Subcutaneous abdominal adipose tissue (tissue), 5 donors: ENCODE results near the gene EFCAB6.

Experiments
- H3K27ac ChIP-seq: one replicate; pipeline ENCODE4 v1.7.0; 2013; ENCODE audit warnings: low read depth, mild to moderate bottlenecking, inconsistent platforms, low read length, moderate library complexity
- H3K27me3 ChIP-seq, 5 donors: one replicate each; pipeline ENCODE4 v1.7.0; 2013; ENCODE audit warnings: low read length in 5 of 5, inconsistent platforms in 1 of 5; ENCODE audit not compliant: control insufficient read depth in 5 of 5, insufficient read depth in 4 of 5
- H3K36me3 ChIP-seq, 5 donors: one replicate each; pipeline ENCODE4 v1.7.0; 2013; ENCODE audit warnings: low read length in 5 of 5; ENCODE audit not compliant: control insufficient read depth in 5 of 5, insufficient read depth in 5 of 5
- H3K4me1 ChIP-seq, 5 donors: one replicate each; pipeline ENCODE4 v1.7.0; 2013; ENCODE audit warnings: low read length in 5 of 5, mild to moderate bottlenecking in 3 of 5, moderate library complexity in 1 of 5; ENCODE audit not compliant: control insufficient read depth in 5 of 5, insufficient read depth in 5 of 5
- H3K4me3 ChIP-seq, 5 donors: one replicate each; pipeline ENCODE4 v1.7.0; 2013; ENCODE audit warnings: low read length in 5 of 5, low read depth in 1 of 5
- H3K9ac ChIP-seq, 5 donors: one replicate each; pipeline ENCODE4 v1.7.0; 2013; ENCODE audit warnings: low read length in 5 of 5, mild to moderate bottlenecking in 4 of 5, moderate library complexity in 3 of 5
- H3K9me3 ChIP-seq, 5 donors: one replicate each; pipeline ENCODE4 v1.7.0; 2013; ENCODE audit warnings: low read length in 5 of 5; ENCODE audit not compliant: control insufficient read depth in 5 of 5
- donor health status: healthy.
- donor health status: healthy.
- donor health status: healthy.
- donor health status: healthy.
- donor health status: healthy.

The EFCAB6 gene

GRCh38 chr22:43817402-43817801 is 5.3 kb upstream of the EFCAB6 start:
- Histone ChIP-seq H3K4me3 (no peak overlapping the region), H3K36me3 (no peaks in the 10 kb centered on the region), H3K27ac (no peak overlapping the region), H3K9me3 (no peaks in the 10 kb centered on the region), H3K27me3 (peaks cover 3 to 26% (median 21%) of the 10 kb centered on the region in 5 donors), H3K4me1 (peaks cover 0 to 19% (median 10%) of the 10 kb centered on the region in 5 donors), H3K9ac (no peak overlapping the region)

GRCh38 chr22:43814264-43814663 is 2.2 kb upstream of the EFCAB6 start:
- H3K27ac ChIP-seq: no peak overlapping the region
- H3K27me3 ChIP-seq: peaks cover 0 to 2% (median 0%) of the 10 kb centered on the region in 5 donors
- H3K36me3 ChIP-seq: no peaks in the 10 kb centered on the region
- H3K4me1 ChIP-seq: peaks cover 0 to 27% (median 17%) of the 10 kb centered on the region in 5 donors
- H3K4me3 ChIP-seq: no peak overlapping the region
- no peak overlapping the region for H3K9ac ChIP-seq
- H3K9me3 ChIP-seq: no peaks in the 10 kb centered on the region

- H3K27me3 ChIP-seq: no peaks in the 10 kb centered on the region
- H3K36me3 ChIP-seq: peaks cover 0 to 3% (median 0%) of the 10 kb centered on the region in 5 donors
- H3K27ac ChIP-seq: peak overlapping the region; percentile 86
- peak overlapping the region; percentile 82 to 97 (median 91) for H3K9ac ChIP-seq
- H3K9me3 ChIP-seq: no peaks in the 10 kb centered on the region
- peaks cover 0 to 27% (median 17%) of the 10 kb centered on the region in 5 donors for H3K4me1 ChIP-seq
- H3K4me3 ChIP-seq: peak overlapping the region; percentile 81 to 99 (median 89)
Measured at GRCh38 chr22:43812890-43813289, 785 bp upstream of the EFCAB6 start.

- no peaks in the 10 kb centered on the region for H3K27me3 ChIP-seq
- peaks cover 0 to 3% (median 0%) of the 10 kb centered on the region in 5 donors for H3K36me3 ChIP-seq
- H3K9ac ChIP-seq: peak overlapping the region; percentile 82 to 97 (median 91)
- no peak overlapping the region for H3K27ac ChIP-seq
- H3K4me3 ChIP-seq: peak overlapping the region; percentile 89 to 99 (median 94)
- no peaks in the 10 kb centered on the region for H3K9me3 ChIP-seq
- H3K4me1 ChIP-seq: peaks cover 0 to 27% (median 17%) of the 10 kb centered on the region in 5 donors
Measured at GRCh38 chr22:43811777-43812148, 342 bp downstream of the EFCAB6 start.

- peaks cover 4 to 11% (median 5%) of the 10 kb centered on the region in 5 donors for H3K9me3 ChIP-seq
- H3K27ac ChIP-seq: no peak overlapping the region
- no peaks in the 10 kb centered on the region for H3K27me3 ChIP-seq
- H3K4me1 ChIP-seq: no peaks in the 10 kb centered on the region
- H3K4me3 ChIP-seq: no peak overlapping the region
- H3K9ac ChIP-seq: no peak overlapping the region
- no peaks in the 10 kb centered on the region for H3K36me3 ChIP-seq
Measured at GRCh38 chr22:43802897-43803495, 9.1 kb downstream of the EFCAB6 start.

- Histone ChIP-seq H3K27ac (no peak overlapping the region), H3K4me3 (no peak overlapping the region), H3K9me3 (peaks cover 4 to 11% (median 5%) of the 10 kb centered on the region in 5 donors), H3K36me3 (no peaks in the 10 kb centered on the region), H3K9ac (no peak overlapping the region), H3K27me3 (no peaks in the 10 kb centered on the region), H3K4me1 (no peaks in the 10 kb centered on the region)
Measured at GRCh38 chr22:43800970-43801369, 11.1 kb downstream of the EFCAB6 start.

- H3K27me3 ChIP-seq: no peaks in the 10 kb centered on the region
- H3K4me1 ChIP-seq: no peaks in the 10 kb centered on the region
- no peaks in the 10 kb centered on the region for H3K36me3 ChIP-seq
- no peak overlapping the region for H3K4me3 ChIP-seq
- H3K9ac ChIP-seq: no peak overlapping the region
- H3K27ac ChIP-seq: no peak overlapping the region
- peaks cover 4 to 11% (median 5%) of the 10 kb centered on the region in 5 donors for H3K9me3 ChIP-seq
Measured at GRCh38 chr22:43798492-43798891, 13.6 kb downstream of the EFCAB6 start.

- Histone ChIP-seq H3K4me3 (no peak overlapping the region), H3K9me3 (peaks cover 4 to 7% (median 5%) of the 10 kb centered on the region in 5 donors), H3K36me3 (no peaks in the 10 kb centered on the region), H3K9ac (no peak overlapping the region), H3K4me1 (no peaks in the 10 kb centered on the region), H3K27ac (no peak overlapping the region), H3K27me3 (no peaks in the 10 kb centered on the region)
Measured at GRCh38 chr22:43796567-43796966, 15.5 kb downstream of the EFCAB6 start.

GRCh38 chr22:43795320-43795719 is 16.8 kb downstream of the EFCAB6 start:
- H3K27me3 ChIP-seq: no peaks in the 10 kb centered on the region
- H3K4me1 ChIP-seq: no peaks in the 10 kb centered on the region
- peaks cover 0 to 5% (median 4%) of the 10 kb centered on the region in 5 donors for H3K9me3 ChIP-seq
- no peak overlapping the region for H3K9ac ChIP-seq
- no peak overlapping the region for H3K4me3 ChIP-seq
- no peak overlapping the region for H3K27ac ChIP-seq
- H3K36me3 ChIP-seq: no peaks in the 10 kb centered on the region

- Histone ChIP-seq H3K4me1 (peaks cover 0 to 6% (median 3%) of the 10 kb centered on the region in 5 donors), H3K9ac (no peak overlapping the region), H3K9me3 (no peaks in the 10 kb centered on the region), H3K36me3 (no peaks in the 10 kb centered on the region), H3K27ac (no peak overlapping the region), H3K4me3 (no peak overlapping the region), H3K27me3 (no peaks in the 10 kb centered on the region)
Measured at GRCh38 chr22:43792905-43793304, 19.2 kb downstream of the EFCAB6 start.
